Activated CD4-positive, alpha-beta T cell treated with anti-CD3 and anti-CD28 coated beads for 36 hours (primary cell): ENCODE results near the gene NTNG1. TPM values are rescaled to one million over a fixed set of nuclear protein-coding genes. Genes with fewer than 3 reads are reported as not detected.

Experiments used
- ATAC-seq: fragments of 200-7000 bp; cut with Tn5 transposase; one replicate; pipeline ENCODE4 v1.10.0; 2021; ENCODE audit warnings: mild to moderate bottlenecking, moderate library complexity
- CTCF ChIA-PET: fragments of 350-600 bp; sonication (Branson Sonifier 250); formaldehyde crosslinking; loops from one replicate; lab custom pipeline; 2021; ENCODE audit warnings: antibody characterized with exemption; lab: Charles Lee
- POLR2A ChIA-PET: fragments of 350-600 bp; sonication (Branson Sonifier 250); formaldehyde crosslinking; loops from one replicate; lab custom pipeline; 2021; ENCODE audit warnings: antibody characterized with exemption, inconsistent platforms; lab: Charles Lee
- DNase-seq: peaks from one replicate; pipeline ENCODE4 v3.0.0-alpha.2; 2020
- H3K27ac Mint-ChIP-seq: one replicate; pipeline ENCODE4 v1.8.0; 2021; ENCODE audit warnings: mixed read lengths
- H3K27me3 Mint-ChIP-seq: one replicate; pipeline ENCODE4 v1.8.0; 2021; ENCODE audit warnings: mixed read lengths
- H3K36me3 Mint-ChIP-seq: one replicate; pipeline ENCODE4 v1.8.0; 2021; ENCODE audit warnings: low read depth, mixed read lengths
- H3K4me1 Mint-ChIP-seq: one replicate; pipeline ENCODE4 v1.8.0; 2021; ENCODE audit warnings: mixed read lengths
- H3K4me3 Mint-ChIP-seq: one replicate; pipeline ENCODE4 v1.8.0; 2021; ENCODE audit warnings: mild to moderate bottlenecking, moderate library complexity, mixed read lengths
- H3K9me3 Mint-ChIP-seq: one replicate; pipeline ENCODE4 v1.8.0; 2021; ENCODE audit warnings: low read depth, mixed read lengths
- intact Hi-C, 2 experiments: fragments of 100-400 bp; cut with DNase I in 1 of 2; cut with micrococcal nuclease in 1 of 2; formaldehyde crosslinking; loops; one replicate each; pipeline versions ENCODE4 v1.14.2 to v1.15.1; 2022 to 2024; cut with DNase I, micrococcal nuclease
- total RNA-seq, 2 experiments: library from RNA; stranded (reverse); gene quantifications; one replicate each; pipeline ENCODE4 v1.2.3, GENCODE V29; 2021

Gene NTNG1
- total RNA-seq, 2 experiments from 2014 or later: 0.28 TPM; not detected in 1

DNA sequence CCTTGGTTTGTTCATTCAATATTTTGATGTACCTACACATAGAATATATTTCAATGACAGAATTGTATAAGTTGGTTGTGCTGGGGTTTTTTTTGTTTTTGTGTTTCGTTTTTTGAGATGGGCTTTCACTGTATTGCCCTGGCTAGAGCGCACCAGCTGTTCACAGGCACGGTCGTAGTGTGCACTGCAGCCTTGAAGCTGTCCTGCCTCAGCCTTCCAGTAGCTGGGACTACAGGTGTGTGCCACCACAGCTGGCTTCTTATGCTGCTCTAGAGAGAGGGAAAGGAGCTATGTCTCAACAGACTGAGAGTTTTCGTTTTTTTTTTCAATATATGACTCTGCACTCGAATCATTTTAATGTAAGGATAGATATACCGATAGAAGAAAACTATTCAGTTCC, 102.6 kb downstream of the NTNG1 start:
- Mint-ChIP-seq H3K9me3 (no peaks in the 10 kb centered on the region), H3K27me3 (peaks cover 12% of the 10 kb centered on the region), H3K4me1 (peaks cover 5% of the 10 kb centered on the region), H3K4me3 (no peak overlapping the region), H3K27ac (no peak overlapping the region), H3K36me3 (no peaks in the 10 kb centered on the region)
- ChIA-PET POLR2A (no interaction called here), CTCF (no interaction called here)
- intact Hi-C loops: no loop called here
- no peak for DNase-seq
- no peak for ATAC-seq

DNA sequence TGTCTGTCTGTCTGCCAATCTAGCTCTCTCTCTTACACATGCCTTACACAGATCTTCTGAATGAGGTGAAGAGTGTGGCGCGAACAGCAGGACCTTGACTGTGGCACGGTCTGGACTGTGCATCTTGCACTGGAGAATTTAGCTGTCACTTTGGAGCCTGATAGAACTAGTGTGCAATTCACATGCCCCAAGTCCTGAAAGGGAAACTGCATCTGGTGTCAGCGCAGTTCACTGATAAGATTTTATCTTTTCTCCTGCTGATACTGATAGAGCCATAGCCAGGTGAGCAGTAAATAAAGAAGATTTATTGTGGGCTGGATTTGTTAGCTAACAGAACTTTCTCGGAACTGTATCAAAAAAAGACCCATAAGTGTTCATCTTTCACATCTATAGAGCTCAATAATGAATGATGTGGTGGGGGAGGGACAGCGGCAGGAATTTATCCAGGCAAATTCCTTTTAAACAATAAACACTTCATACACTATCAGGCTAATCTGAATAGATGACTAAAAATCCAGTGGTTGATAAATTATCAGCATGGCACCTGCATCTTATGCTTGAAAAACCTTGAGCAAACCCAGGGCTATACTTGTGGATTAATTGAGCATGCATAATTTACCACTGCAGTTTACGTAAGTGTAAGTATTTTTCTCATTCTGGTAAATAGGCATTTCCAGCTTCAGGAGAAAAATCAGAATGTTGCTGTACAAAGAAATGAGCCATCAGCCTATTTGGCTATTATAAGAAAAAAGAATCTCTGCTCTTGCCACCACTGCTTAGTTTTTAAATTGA, 104.1 kb downstream of the NTNG1 start:
- peaks cover 6% of the 10 kb centered on the region for H3K4me1 Mint-ChIP-seq
- no peak overlapping the region for H3K27ac Mint-ChIP-seq
- peaks cover 12% of the 10 kb centered on the region for H3K27me3 Mint-ChIP-seq
- H3K4me3 Mint-ChIP-seq: no peak overlapping the region
- intact Hi-C loops: no loop called here
- no peak for ATAC-seq
- no peak for DNase-seq
- CTCF ChIA-PET: interaction anchor here (1.1 kb wide), 1 partner anchor 14 kb away, joined by 3 read pairs; no protein-coding TSS in a partner anchor
- H3K36me3 Mint-ChIP-seq: no peaks in the 10 kb centered on the region
- POLR2A ChIA-PET: no interaction called here
- H3K9me3 Mint-ChIP-seq: no peaks in the 10 kb centered on the region

DNA sequence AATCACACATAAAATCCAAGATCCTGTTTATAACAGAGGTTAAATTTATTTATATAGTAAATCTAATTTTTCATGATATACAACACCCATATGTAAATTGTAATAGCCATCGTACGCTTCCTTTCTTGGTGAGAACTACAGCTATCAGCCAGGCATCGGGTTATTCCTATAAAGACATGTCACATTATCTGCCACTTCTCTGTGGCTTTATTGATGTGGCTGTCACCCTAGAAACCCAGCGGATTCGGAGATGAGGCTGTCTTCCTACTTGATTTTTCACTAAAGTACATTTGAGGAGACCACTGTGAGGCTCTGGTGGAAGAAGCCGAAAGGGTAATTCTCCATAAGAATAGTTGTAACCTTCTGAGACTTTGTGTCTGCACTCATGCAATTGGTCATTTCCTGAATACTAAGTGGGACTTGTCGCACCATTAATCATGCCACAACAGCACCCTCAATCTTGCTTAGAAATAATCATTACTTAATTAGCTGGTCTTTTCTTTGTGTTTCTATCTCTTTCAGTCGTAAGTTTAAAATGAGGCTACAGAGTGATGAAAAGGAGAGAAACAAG, 106.0 kb downstream of the NTNG1 start:
- no peak for ATAC-seq
- H3K27ac Mint-ChIP-seq: no peak overlapping the region
- DNase-seq: no peak
- peaks cover 12% of the 10 kb centered on the region for H3K27me3 Mint-ChIP-seq
- H3K4me1 Mint-ChIP-seq: peaks cover 9% of the 10 kb centered on the region
- POLR2A ChIA-PET: no interaction called here
- CTCF ChIA-PET: no interaction called here
- H3K9me3 Mint-ChIP-seq: no peaks in the 10 kb centered on the region
- H3K4me3 Mint-ChIP-seq: no peak overlapping the region
- intact Hi-C loops: no loop called here
- H3K36me3 Mint-ChIP-seq: no peaks in the 10 kb centered on the region

DNA sequence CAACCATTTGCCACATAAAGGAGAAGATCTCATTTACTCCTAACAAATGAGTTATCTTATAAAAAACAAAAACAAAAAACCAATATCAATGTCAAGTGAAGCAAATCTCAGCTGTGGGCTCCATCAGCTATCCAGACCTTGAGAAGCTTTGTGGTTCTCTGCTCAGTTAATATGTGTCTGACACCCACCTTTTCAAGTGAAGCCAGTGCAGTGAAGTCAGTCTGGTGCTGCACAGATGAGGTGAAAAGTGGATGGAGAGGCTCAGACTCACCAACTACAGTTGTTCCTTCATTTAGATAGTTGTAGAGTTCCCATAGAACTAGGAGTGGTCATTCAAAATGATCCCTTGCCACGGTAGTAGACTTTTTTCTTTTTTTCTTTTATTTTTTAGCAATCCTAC, 106.8 kb downstream of the NTNG1 start:
- DNase-seq: no peak
- POLR2A ChIA-PET: no interaction called here
- intact Hi-C loops: no loop called here

DNA sequence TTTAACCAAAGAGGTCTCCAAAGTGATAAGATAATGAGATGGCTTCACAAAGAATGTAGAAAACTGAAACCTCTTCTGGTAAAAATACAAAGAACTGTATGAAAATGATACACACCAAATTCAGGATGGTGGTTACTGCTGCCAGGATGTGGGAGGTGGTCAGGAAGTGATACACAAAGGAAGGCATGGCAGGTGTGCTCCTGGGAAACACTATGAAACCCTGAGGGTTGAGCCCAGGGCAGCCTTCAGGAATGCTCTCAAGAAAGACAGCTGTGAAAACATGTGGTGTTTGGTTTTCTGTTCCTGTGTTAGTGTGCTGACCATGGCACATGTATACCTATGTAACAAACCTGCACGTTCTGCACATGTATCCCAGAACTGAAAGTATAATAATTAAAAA, 109.3 kb downstream of the NTNG1 start:
- Mint-ChIP-seq H3K9me3 (no peaks in the 10 kb centered on the region), H3K36me3 (no peaks in the 10 kb centered on the region), H3K27me3 (peaks cover 7% of the 10 kb centered on the region), H3K4me1 (peaks cover 9% of the 10 kb centered on the region), H3K27ac (no peak overlapping the region), H3K4me3 (no peak overlapping the region)
- no peak for DNase-seq
- ChIA-PET POLR2A (no interaction called here), CTCF (no interaction called here)
- intact Hi-C loops: no loop called here
- no peak for ATAC-seq

More for the DNA sequence above, 106.8 kb downstream of the NTNG1 start:
- ATAC-seq: no peak
- Mint-ChIP-seq H3K36me3 (no peaks in the 10 kb centered on the region), H3K27me3 (peaks cover 12% of the 10 kb centered on the region), H3K4me3 (no peak overlapping the region), H3K9me3 (no peaks in the 10 kb centered on the region), H3K4me1 (peaks cover 9% of the 10 kb centered on the region), H3K27ac (no peak overlapping the region)
- CTCF ChIA-PET: no interaction called here

DNA sequence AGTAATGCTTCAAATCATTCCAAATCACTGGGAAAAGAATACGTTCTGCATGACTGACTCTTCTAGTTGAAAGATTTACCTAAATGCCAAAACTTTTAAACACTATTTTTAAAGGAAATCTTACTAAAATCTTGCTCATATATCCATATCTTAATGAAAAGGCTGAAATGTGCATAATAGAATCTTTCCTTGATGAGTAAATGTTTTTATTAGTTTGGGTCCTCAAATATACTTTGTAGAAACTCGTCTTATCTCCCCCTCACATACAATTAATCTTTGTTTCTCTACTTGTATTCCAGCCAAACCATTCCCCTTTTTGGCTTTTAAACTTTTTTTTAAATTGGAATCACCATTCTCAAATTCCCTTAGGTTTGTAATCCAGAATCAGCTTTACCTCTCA, 110.2 kb downstream of the NTNG1 start:
- no peak overlapping the region for H3K4me3 Mint-ChIP-seq
- POLR2A ChIA-PET: no interaction called here
- peaks cover 7% of the 10 kb centered on the region for H3K27me3 Mint-ChIP-seq
- H3K9me3 Mint-ChIP-seq: no peaks in the 10 kb centered on the region
- peaks cover 9% of the 10 kb centered on the region for H3K4me1 Mint-ChIP-seq
- ATAC-seq (no peak), DNase-seq (no peak)
- no peaks in the 10 kb centered on the region for H3K36me3 Mint-ChIP-seq
- CTCF ChIA-PET: no interaction called here
- no peak overlapping the region for H3K27ac Mint-ChIP-seq
- intact Hi-C loops: no loop called here

DNA sequence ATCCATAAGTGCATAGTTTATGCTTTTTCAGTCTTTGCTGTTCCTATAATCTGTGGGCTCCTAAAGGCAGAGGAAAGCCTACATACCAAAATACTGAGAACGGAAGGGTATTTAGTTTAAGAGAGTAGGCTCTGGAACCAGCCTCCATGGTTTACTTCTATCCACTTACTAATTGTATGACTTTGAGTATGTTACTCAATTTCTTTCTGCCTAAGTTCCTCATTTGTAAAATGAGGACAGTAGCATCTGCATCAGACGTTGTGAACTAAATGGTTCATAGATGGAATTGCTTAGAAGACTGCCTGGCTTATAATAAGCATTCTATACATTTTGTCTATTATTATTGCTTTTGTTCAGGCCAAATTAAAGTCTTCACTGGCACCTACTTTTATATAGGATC, 111.0 kb downstream of the NTNG1 start:
- H3K4me1 Mint-ChIP-seq: peaks cover 8% of the 10 kb centered on the region
- DNase-seq (no peak), ATAC-seq (no peak)
- no peak overlapping the region for H3K4me3 Mint-ChIP-seq
- H3K27ac Mint-ChIP-seq: no peak overlapping the region
- CTCF ChIA-PET: no interaction called here
- no peaks in the 10 kb centered on the region for H3K9me3 Mint-ChIP-seq
- intact Hi-C loops: no loop called here
- H3K36me3 Mint-ChIP-seq: no peaks in the 10 kb centered on the region
- H3K27me3 Mint-ChIP-seq: peaks cover 6% of the 10 kb centered on the region
- POLR2A ChIA-PET: no interaction called here

DNA sequence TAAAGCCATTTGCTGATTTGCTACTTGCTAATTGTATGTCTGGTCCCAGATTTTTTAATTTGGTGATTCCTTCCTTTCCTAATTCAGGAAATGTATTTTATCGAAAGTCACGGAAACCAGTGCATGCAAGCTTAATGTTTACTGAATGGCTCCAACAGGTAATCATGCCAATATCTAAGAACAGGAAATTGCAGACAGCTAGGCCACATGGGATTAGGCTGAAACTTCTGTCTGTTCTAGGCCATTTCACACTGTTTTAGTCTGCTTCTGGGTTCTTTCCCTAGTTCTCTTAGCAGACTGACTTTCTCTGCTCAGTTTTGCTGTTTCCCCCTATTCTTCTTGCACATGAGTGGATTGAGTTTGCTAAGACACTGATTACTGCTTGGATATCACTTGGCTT, 111.4 kb downstream of the NTNG1 start:
- no peak for ATAC-seq
- DNase-seq: no peak
- intact Hi-C loops: no loop called here
- no peaks in the 10 kb centered on the region for H3K9me3 Mint-ChIP-seq
- no peak overlapping the region for H3K27ac Mint-ChIP-seq
- peaks cover 4% of the 10 kb centered on the region for H3K4me1 Mint-ChIP-seq
- ChIA-PET POLR2A (no interaction called here), CTCF (no interaction called here)
- H3K36me3 Mint-ChIP-seq: no peaks in the 10 kb centered on the region
- H3K27me3 Mint-ChIP-seq: peaks cover 2% of the 10 kb centered on the region
- H3K4me3 Mint-ChIP-seq: no peak overlapping the region

DNA sequence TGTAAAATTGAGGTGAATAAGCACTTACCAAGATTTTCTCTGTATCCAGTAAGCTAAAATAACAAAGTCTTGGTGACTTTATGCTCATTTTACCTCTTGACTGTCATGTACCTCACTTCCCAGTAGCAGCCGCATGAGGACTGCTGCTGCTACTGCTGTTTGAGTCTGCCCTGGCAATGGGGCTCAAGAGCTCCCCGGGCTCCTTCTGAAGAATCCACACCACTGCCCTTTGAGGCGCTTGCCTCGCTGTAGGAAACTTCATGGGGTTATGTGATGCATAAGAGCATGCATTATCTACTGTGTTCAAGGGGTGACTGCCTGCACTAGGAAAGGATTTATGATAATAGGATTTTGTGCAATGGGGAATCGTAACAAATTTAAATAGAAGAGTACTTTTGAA, 113.5 kb downstream of the NTNG1 start:
- no peak for ATAC-seq
- DNase-seq: no peak
- peaks cover 4% of the 10 kb centered on the region for H3K4me1 Mint-ChIP-seq
- intact Hi-C loops: no loop called here
- no peaks in the 10 kb centered on the region for H3K9me3 Mint-ChIP-seq
- ChIA-PET POLR2A (no interaction called here), CTCF (no interaction called here)
- no peak overlapping the region for H3K4me3 Mint-ChIP-seq
- H3K36me3 Mint-ChIP-seq: no peaks in the 10 kb centered on the region
- no peaks in the 10 kb centered on the region for H3K27me3 Mint-ChIP-seq
- no peak overlapping the region for H3K27ac Mint-ChIP-seq

DNA sequence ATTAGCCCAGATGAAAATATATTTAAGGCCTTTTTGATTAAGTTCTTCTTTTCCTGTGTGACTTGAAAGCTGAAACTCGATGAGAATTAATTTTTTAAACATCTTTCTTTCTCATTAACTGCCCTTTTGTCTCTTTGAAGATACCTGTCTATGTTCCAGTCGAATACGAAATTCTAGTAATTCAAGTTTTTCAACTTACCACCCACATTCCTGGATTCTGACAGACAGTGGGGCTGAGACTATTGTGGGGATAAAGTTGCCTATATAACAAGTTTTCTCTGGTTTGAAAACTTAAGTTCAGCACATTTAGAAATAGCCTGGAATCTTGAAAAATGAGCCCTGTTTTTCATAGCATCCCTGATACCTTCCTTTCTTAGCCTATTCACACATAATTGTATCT, 114.6 kb downstream of the NTNG1 start:
- H3K36me3 Mint-ChIP-seq: no peaks in the 10 kb centered on the region
- no peak overlapping the region for H3K4me3 Mint-ChIP-seq
- POLR2A ChIA-PET: no interaction called here
- CTCF ChIA-PET: interaction anchor here (1.2 kb wide), 1 partner anchor 273 kb away, joined by 3 read pairs; no protein-coding TSS in a partner anchor
- no peaks in the 10 kb centered on the region for H3K4me1 Mint-ChIP-seq
- DNase-seq (no peak), ATAC-seq (no peak)
- peaks cover 2% of the 10 kb centered on the region for H3K27me3 Mint-ChIP-seq
- H3K9me3 Mint-ChIP-seq: no peaks in the 10 kb centered on the region
- no peak overlapping the region for H3K27ac Mint-ChIP-seq
- intact Hi-C loops: no loop called here

DNA sequence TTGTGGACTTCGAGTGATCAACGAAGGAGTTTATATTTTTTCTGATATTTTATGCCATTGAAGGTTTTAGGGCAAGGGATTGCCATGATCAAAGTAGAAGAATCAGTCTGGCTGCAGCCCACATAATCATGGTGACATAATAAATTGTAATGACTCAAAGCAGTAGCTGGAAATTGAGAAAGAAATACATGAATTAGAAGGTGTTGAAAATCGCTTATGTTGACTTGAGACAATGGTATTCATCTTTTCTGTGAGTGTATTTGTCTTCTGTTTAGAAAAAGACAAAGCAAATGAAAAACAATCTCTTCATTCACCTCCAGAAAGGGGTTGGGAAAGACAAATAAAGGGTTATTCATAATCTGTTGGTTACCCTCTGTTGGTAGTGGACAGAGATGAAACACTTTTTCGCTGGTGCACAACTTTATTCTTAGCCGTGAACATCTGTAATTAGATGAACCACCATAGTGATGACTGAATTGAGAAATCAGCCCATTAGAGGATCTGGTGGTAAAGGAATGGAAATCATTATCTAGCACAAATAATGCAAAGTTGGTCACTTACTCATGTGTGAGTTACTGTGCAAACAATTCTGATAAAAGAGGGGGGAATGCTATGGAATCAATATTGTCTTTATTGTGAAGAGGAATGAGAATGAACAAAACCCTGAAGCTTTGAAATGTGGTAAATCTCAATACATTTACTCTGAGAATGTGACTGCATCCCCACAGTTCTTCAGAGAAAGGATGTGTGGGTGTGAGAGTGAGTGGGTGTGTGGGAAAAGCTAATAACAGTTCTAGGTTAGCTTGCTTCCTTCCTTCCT, 121.8 kb downstream of the NTNG1 start:
- intact Hi-C loops: no loop called here
- Mint-ChIP-seq H3K27me3 (peaks cover 2% of the 10 kb centered on the region), H3K4me3 (no peak overlapping the region), H3K27ac (no peak overlapping the region), H3K9me3 (peaks cover 2% of the 10 kb centered on the region), H3K4me1 (peaks cover 3% of the 10 kb centered on the region), H3K36me3 (no peaks in the 10 kb centered on the region)
- ChIA-PET CTCF (no interaction called here), POLR2A (no interaction called here)
- DNase-seq (no peak), ATAC-seq (no peak)
